Measurements from ENCODE around the gene TSPOAP1.

TSPOAP1 gene

GRCh38 chr17:58328195-58329034 lies at the start of gene TSPOAP1:
TSS of gene TSPOAP1 (minus strand) at chr17:58328795. CDS start at chr17:58327920, 875 bp downstream.
- no peak within 1 kb of the TSS for H3K4me3 ChIP-seq (ENCODE audit: low read depth, low read length)
- TF ChIP-seq CTCF (conservative IDR thresholded peaks at IDR 0.05; ENCODE audit: low read depth, low read length) = no peak
- DNase-seq (ENCODE audit: low read depth) = no peak

GRCh38 chr17:58377661-58378060 lies 49.1 kb upstream of the TSPOAP1 start:
- no peak overlapping the region for H3K4me3 ChIP-seq (ENCODE audit: low read depth, low read length)
- DNase-seq (ENCODE audit: low read depth) = no peak
- no peak for TF ChIP-seq CTCF (conservative IDR thresholded peaks at IDR 0.05; ENCODE audit: low read depth, low read length)

- no peak for TF ChIP-seq CTCF (conservative IDR thresholded peaks at IDR 0.05; ENCODE audit: low read depth, low read length)
- no peak for DNase-seq (ENCODE audit: low read depth)
- no peak overlapping the region for H3K4me3 ChIP-seq (ENCODE audit: low read depth, low read length)
Observed at GRCh38 chr17:58377093-58377601, 48.6 kb upstream of the TSPOAP1 start.

- no peak overlapping the region for H3K4me3 ChIP-seq (ENCODE audit: low read depth, low read length)
- DNase-seq (ENCODE audit: low read depth) = no peak
- no peak for TF ChIP-seq CTCF (conservative IDR thresholded peaks at IDR 0.05; ENCODE audit: low read depth, low read length)
Observed at GRCh38 chr17:58376472-58377000, 47.9 kb upstream of the TSPOAP1 start.

- no peak for TF ChIP-seq CTCF (conservative IDR thresholded peaks at IDR 0.05; ENCODE audit: low read depth, low read length)
Observed at GRCh38 chr17:58375811-58376210, 47.2 kb upstream of the TSPOAP1 start.

GRCh38 chr17:58375256-58375655 lies 46.7 kb upstream of the TSPOAP1 start:
- no peak for DNase-seq (ENCODE audit: low read depth)

More at GRCh38 chr17:58375811-58376210, 47.2 kb upstream of the TSPOAP1 start:
- DNase-seq (ENCODE audit: low read depth) = no peak
- no peak overlapping the region for H3K4me3 ChIP-seq (ENCODE audit: low read depth, low read length)

More at GRCh38 chr17:58375256-58375655, 46.7 kb upstream of the TSPOAP1 start:
- no peak for TF ChIP-seq CTCF (conservative IDR thresholded peaks at IDR 0.05; ENCODE audit: low read depth, low read length)
- H3K4me3 ChIP-seq (ENCODE audit: low read depth, low read length) = no peak overlapping the region
